ENCODE data around the gene CFAP77.

Gene CFAP77

GRCh38 chr9:132554755-132555154 lies 144.7 kb downstream of the CFAP77 start:
- TF ChIP-seq CTCF (conservative IDR thresholded peaks at IDR 0.05; ENCODE audit: low read length): no peak
- no peak for DNase-seq (ENCODE audit: low read depth)
- H3K4me3 ChIP-seq (ENCODE audit: low read length): no peak overlapping the region

- no peak for DNase-seq (ENCODE audit: low read depth)
- H3K4me3 ChIP-seq (ENCODE audit: low read length): no peak overlapping the region
- no peak for TF ChIP-seq CTCF (conservative IDR thresholded peaks at IDR 0.05; ENCODE audit: low read length)
These were observed 145.5 kb downstream of the CFAP77 start for GRCh38 chr9:132555528-132555927.

- no peak for DNase-seq (ENCODE audit: low read depth)
- no peak for TF ChIP-seq CTCF (conservative IDR thresholded peaks at IDR 0.05; ENCODE audit: low read length)
- no peak overlapping the region for H3K4me3 ChIP-seq (ENCODE audit: low read length)
These were observed 146.2 kb downstream of the CFAP77 start for GRCh38 chr9:132556235-132556634.

- DNase-seq (ENCODE audit: low read depth): no peak
- no peak for TF ChIP-seq CTCF (conservative IDR thresholded peaks at IDR 0.05; ENCODE audit: low read length)
- no peak overlapping the region for H3K4me3 ChIP-seq (ENCODE audit: low read length)
These were observed 146.7 kb downstream of the CFAP77 start for GRCh38 chr9:132556714-132557113.

GRCh38 chr9:132557159-132557558 lies 147.1 kb downstream of the CFAP77 start:
- H3K4me3 ChIP-seq (ENCODE audit: low read length): no peak overlapping the region
- DNase-seq (ENCODE audit: low read depth): no peak
- no peak for TF ChIP-seq CTCF (conservative IDR thresholded peaks at IDR 0.05; ENCODE audit: low read length)

- no peak for TF ChIP-seq CTCF (conservative IDR thresholded peaks at IDR 0.05; ENCODE audit: low read length)
- H3K4me3 ChIP-seq (ENCODE audit: low read length): no peak overlapping the region
- DNase-seq (ENCODE audit: low read depth): no peak
These were observed 149.7 kb downstream of the CFAP77 start for GRCh38 chr9:132559711-132560110.

GRCh38 chr9:132560616-132561202 lies 150.7 kb downstream of the CFAP77 start:
- DNase-seq (ENCODE audit: low read depth): no peak
- no peak for TF ChIP-seq CTCF (conservative IDR thresholded peaks at IDR 0.05; ENCODE audit: low read length)
- no peak overlapping the region for H3K4me3 ChIP-seq (ENCODE audit: low read length)
